Breast epithelium (tissue), 3 donors: ENCODE results near the gene ASCC2.
"Not testable (repeated sequence)": the region's sequence is repeated elsewhere in the genome, so short reads cannot be mapped to it uniquely, and the experiment has no call there.

ENCODE experiments used
- CTCF ChIP-seq, 3 donors: fragments of 450-650 bp; IDR thresholded peaks; one replicate each; pipeline ENCODE4 v1.5.1; 2016 to 2017; ENCODE audit warnings: antibody characterized with exemption in 3 of 3, mild to moderate bottlenecking in 3 of 3, moderate library complexity in 3 of 3
- POLR2A ChIP-seq: fragments of 450-650 bp; IDR thresholded peaks from one replicate; pipeline ENCODE4 v1.6.1; 2016; ENCODE audit warnings: antibody characterized with exemption, mild to moderate bottlenecking, moderate library complexity

- not testable (repeated sequence) for TF ChIP-seq CTCF (IDR thresholded peaks at IDR 0.05); POLR2A
Measured at GRCh38 chr22:29836791-29837370, 1.2 kb downstream of the ASCC2 start.
